PC-3 (cell line): ENCODE results near the gene SLC22A14. TPM values are rescaled to one million over a fixed set of nuclear protein-coding genes. Genes with fewer than 3 reads are reported as not detected.
A peak's percentile ranks its signal among the peaks of the same experiment; 100 is the strongest.

Experiments
- ATAC-seq: fragments of 200-7000 bp; cut with Tn5 transposase; 2 replicates; pipeline ENCODE4 v1.9.1; 2020; ENCODE audit warnings: mild to moderate bottlenecking, moderate library complexity
- BruUV-seq: library from RNA; stranded (reverse); fragments of 400-500 nt; replicated peaks from 2 replicates; lab custom pipeline; 2021; lab: Mats Ljungman, UMichigan
- CTCF ChIA-PET: fragments of 300-600 bp; sonication (Branson Sonifier 250); formaldehyde crosslinking; loops from one replicate; lab custom pipeline; 2022; ENCODE audit warnings: antibody characterized with exemption; lab: Charles Lee
- POLR2A ChIA-PET: fragments of 300-600 bp; sonication (Branson Sonifier 250); formaldehyde crosslinking; loops from one replicate; lab custom pipeline; 2022; ENCODE audit warnings: antibody characterized with exemption; ENCODE audit not compliant: unreplicated experiment; lab: Charles Lee
- DNase-seq: peaks from one replicate; pipeline ENCODE4 v3.0.0-alpha.2; 2015
- H2AFZ ChIP-seq: fragments of 300-600 bp; sonication (generic); 2 replicates; pipeline ENCODE4 v1.6.0; 2016; ENCODE audit warnings: antibody characterized with exemption, low read length
- H3F3A ChIP-seq: fragments of 300-600 bp; sonication (generic); one replicate; pipeline ENCODE4 v1.6.0; 2017; ENCODE audit warnings: antibody characterized with exemption, low read length, control low read depth, mild to moderate bottlenecking; ENCODE audit not compliant: unreplicated experiment
- H3K27ac ChIP-seq: fragments of 300-600 bp; sonication (generic); 2 replicates; pipeline ENCODE4 v1.5.1; 2016; ENCODE audit warnings: mild to moderate bottlenecking, low read length
- H3K27me3 ChIP-seq: fragments of 300-600 bp; sonication (generic); 2 replicates; pipeline ENCODE4 v1.6.1; 2016; ENCODE audit warnings: low read length, mixed read lengths
- H3K36me3 ChIP-seq: fragments of 300-600 bp; sonication (generic); 2 replicates; pipeline ENCODE4 v1.6.1; 2016; ENCODE audit warnings: low read depth, mixed run types, low read length, mixed read lengths
- H3K4me1 ChIP-seq: fragments of 300-600 bp; sonication (generic); 2 replicates; pipeline ENCODE4 v1.5.1; 2016; ENCODE audit warnings: low read length; ENCODE audit not compliant: insufficient read depth
- H3K4me2 ChIP-seq: fragments of 300-600 bp; sonication (generic); 2 replicates; pipeline ENCODE4 v1.6.0; 2016; ENCODE audit warnings: low read length
- H3K4me3 ChIP-seq: fragments of 300-600 bp; sonication (generic); 2 replicates; pipeline ENCODE4 v1.5.1; 2016; ENCODE audit warnings: mild to moderate bottlenecking, low read length, mixed read lengths
- H3K79me2 ChIP-seq: fragments of 300-600 bp; sonication (generic); 2 replicates; pipeline ENCODE4 v1.6.1; 2017; ENCODE audit warnings: low read length, mixed read lengths
- H3K9ac ChIP-seq: fragments of 300-600 bp; sonication (generic); 2 replicates; pipeline ENCODE4 v1.6.0; 2016; ENCODE audit warnings: mild to moderate bottlenecking, low read length
- H3K9me2 ChIP-seq: fragments of 300-600 bp; sonication (generic); replicated peaks from 2 replicates; pipeline ENCODE4 v1.6.1; 2016; ENCODE audit warnings: mixed run types, low read length, mixed read lengths
- H3K9me3 ChIP-seq: fragments of 300-600 bp; sonication (generic); 2 replicates; pipeline ENCODE4 v1.6.1; 2016; ENCODE audit warnings: low read length, mixed read lengths
- H4K20me1 ChIP-seq: fragments of 300-600 bp; sonication (generic); 2 replicates; pipeline ENCODE4 v1.6.1; 2016; ENCODE audit warnings: low read length, mixed read lengths
- EZH2 ChIP-seq: fragments of 300-600 bp; sonication (generic); IDR thresholded peaks from one replicate; pipeline ENCODE4 v1.6.1; 2017; ENCODE audit warnings: antibody characterized with exemption, mild to moderate bottlenecking, low read length; ENCODE audit not compliant: unreplicated experiment
- EZH2phosphoT487 ChIP-seq: fragments of 300-600 bp; sonication (generic); IDR thresholded peaks from 2 replicates; pipeline ENCODE4 v1.6.1; 2018; ENCODE audit warnings: mild to moderate bottlenecking, antibody characterized with exemption, low read length, borderline replicate concordance
- intact Hi-C: fragments of 100-400 bp; cut with micrococcal nuclease; formaldehyde crosslinking; loops from 2 replicates; pipeline ENCODE4 v1.9.0; 2023
- total RNA-seq: library from RNA; depleted of rRNA; stranded (reverse); fragments of >200 nt; gene quantifications from 2 replicates; pipeline ENCODE4 v1.2.3, GENCODE V29; 2014
- TF ChIP-seq, protein P1 (sequence below): fragments of 300-600 bp; sonication (generic); conservative IDR thresholded peaks from 2 replicates; pipeline ENCODE4 v1.5.1; 2017; ENCODE audit warnings: antibody characterized with exemption, low read depth, mild to moderate bottlenecking, low read length

The SLC22A14 gene
- total RNA-seq, 1 experiment from 2014 or later, result 0.07 TPM

DNA sequence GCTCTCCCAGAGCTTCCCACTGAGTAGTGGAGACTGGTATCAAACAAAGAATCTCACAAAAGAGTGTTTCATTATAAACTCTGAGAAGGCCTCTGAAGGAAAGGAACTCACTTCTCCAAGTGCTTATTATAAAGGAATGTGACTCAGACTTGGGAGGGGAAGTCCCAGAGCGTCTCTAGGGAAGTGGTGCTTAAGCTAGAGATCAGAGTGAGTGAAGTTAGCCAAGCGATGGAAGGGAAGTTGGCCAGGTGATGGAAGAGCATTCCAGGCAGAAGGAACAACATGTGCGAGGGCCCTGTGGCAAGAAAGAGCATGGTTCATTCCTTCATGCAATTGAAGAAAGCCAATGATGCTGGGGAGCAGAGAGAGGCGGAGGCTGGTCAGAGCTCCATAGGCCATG, 66.8 kb downstream of the SLC22A14 start:
- ATAC-seq (peak; percentile 5; the same call in 1 of the 2 replicates), DNase-seq (peak; percentile 54)
- ChIA-PET POLR2A (no interaction called here), CTCF (interaction anchor here (0.6 kb wide), 1 partner anchor 412 kb away, joined by 3 read pairs; no protein-coding TSS in a partner anchor)
- TF ChIP-seq EZH2phosphoT487 (no peak), EZH2 (no peak)
- TF ChIP-seq, protein P1, sequence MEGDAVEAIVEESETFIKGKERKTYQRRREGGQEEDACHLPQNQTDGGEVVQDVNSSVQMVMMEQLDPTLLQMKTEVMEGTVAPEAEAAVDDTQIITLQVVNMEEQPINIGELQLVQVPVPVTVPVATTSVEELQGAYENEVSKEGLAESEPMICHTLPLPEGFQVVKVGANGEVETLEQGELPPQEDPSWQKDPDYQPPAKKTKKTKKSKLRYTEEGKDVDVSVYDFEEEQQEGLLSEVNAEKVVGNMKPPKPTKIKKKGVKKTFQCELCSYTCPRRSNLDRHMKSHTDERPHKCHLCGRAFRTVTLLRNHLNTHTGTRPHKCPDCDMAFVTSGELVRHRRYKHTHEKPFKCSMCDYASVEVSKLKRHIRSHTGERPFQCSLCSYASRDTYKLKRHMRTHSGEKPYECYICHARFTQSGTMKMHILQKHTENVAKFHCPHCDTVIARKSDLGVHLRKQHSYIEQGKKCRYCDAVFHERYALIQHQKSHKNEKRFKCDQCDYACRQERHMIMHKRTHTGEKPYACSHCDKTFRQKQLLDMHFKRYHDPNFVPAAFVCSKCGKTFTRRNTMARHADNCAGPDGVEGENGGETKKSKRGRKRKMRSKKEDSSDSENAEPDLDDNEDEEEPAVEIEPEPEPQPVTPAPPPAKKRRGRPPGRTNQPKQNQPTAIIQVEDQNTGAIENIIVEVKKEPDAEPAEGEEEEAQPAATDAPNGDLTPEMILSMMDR, result no peak
- no peaks in the 10 kb centered on the region for H3K9me2 ChIP-seq
- no peak overlapping the region for H3K4me3 ChIP-seq
- H4K20me1 ChIP-seq, result peaks cover 7% of the 10 kb centered on the region; the same call in 1 of the 2 replicates
- no TSS peak for BruUV-seq
- H3K27me3 ChIP-seq, result no peaks in the 10 kb centered on the region
- H3K79me2 ChIP-seq, result peaks cover 53% of the 10 kb centered on the region
- no peaks in the 10 kb centered on the region for H3K9me3 ChIP-seq
- H3K36me3 ChIP-seq, result peaks cover 20% of the 10 kb centered on the region
- peaks cover 33% of the 10 kb centered on the region for H3K4me1 ChIP-seq
- H2AFZ ChIP-seq, result no peak overlapping the region
- no peak overlapping the region for H3K27ac ChIP-seq
- peak overlapping the region; percentile 84 for H3K4me2 ChIP-seq
- intact Hi-C loops, result loop anchor here (1.0 to 10.0 kb wide), 3 partner anchors 106 to 316 kb away; no protein-coding TSS in a partner anchor
- H3F3A ChIP-seq, result no peaks in the 10 kb centered on the region
- no peak overlapping the region for H3K9ac ChIP-seq

DNA sequence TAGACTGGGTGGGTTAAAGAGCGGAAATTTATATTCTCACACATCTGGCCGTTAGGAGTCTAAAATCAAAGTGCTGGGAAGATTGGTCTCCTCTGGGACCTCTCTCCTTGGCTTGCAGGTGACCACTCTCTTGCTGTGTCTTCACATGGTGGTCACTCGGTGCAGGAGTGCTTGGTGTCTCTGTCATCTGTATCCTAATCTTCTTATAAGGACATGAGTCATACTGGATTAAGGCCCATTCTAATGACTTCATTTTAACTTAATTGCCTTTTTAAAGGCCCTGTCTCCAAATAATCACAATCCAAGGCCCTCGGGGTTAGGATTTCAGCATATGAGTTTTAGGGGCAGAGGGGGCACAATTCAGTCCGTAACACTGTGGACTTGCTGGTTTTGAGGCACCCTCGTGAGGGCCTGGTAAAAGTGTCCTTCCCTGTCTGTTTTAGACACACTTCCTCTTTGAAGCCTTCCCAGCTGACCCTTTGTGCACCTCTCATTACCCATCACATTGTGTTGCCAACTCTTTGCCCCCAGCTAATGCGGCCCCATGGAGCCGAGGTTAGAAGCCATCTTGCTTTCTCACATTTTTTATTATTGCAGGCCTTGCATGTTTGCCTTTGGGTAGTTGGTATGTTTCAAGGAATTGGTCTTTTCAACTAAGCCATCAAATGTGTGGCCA, 67.7 kb downstream of the SLC22A14 start:
- H3K4me2 ChIP-seq, result peak overlapping the region; percentile 20
- no peaks in the 10 kb centered on the region for H3F3A ChIP-seq
- ATAC-seq (peak; percentile 5), DNase-seq (peak; percentile 44)
- no peaks in the 10 kb centered on the region for H3K9me2 ChIP-seq
- no peaks in the 10 kb centered on the region for H3K9me3 ChIP-seq
- ChIA-PET CTCF (no interaction called here), POLR2A (no interaction called here)
- peaks cover 53% of the 10 kb centered on the region for H3K79me2 ChIP-seq
- H3K9ac ChIP-seq, result no peak overlapping the region
- BruUV-seq, result no TSS peak
- peaks cover 7% of the 10 kb centered on the region; the same call in 1 of the 2 replicates for H4K20me1 ChIP-seq
- no peak overlapping the region for H3K27ac ChIP-seq
- peaks cover 39% of the 10 kb centered on the region for H3K4me1 ChIP-seq
- no peaks in the 10 kb centered on the region for H3K27me3 ChIP-seq
- H2AFZ ChIP-seq, result no peak overlapping the region
- intact Hi-C loops, result loop anchor here (1.0 to 10.0 kb wide), 3 partner anchors 105 to 315 kb away; no protein-coding TSS in a partner anchor
- TF ChIP-seq EZH2, result no peak
- TF ChIP-seq EZH2phosphoT487, result no peak
- TF ChIP-seq, protein P1, result no peak
- peaks cover 20% of the 10 kb centered on the region for H3K36me3 ChIP-seq
- H3K4me3 ChIP-seq, result no peak overlapping the region

DNA sequence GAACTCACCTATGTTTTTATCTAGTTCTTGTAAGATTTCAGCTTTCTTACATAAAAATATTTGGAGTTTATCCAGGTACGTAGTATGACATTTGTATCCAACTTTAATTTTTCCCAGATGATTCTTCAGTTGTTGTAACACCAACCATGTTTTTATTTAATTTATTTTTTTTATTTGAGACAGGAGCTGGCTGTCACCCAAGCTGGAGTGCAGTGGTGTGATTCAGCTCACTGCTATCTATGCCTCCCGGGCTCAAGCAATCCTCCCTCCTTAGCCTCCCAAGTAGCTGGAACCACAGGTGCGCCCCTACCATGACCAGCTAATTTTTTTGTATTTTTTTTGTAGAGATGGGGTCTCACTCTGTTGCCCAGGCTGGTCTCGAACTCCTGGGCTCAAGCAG, 71.1 kb downstream of the SLC22A14 start:
- intact Hi-C loops, result no loop called here
- H3K4me2 ChIP-seq, result no peak overlapping the region
- H3K36me3 ChIP-seq, result peaks cover 26% of the 10 kb centered on the region
- no peaks in the 10 kb centered on the region for H3K9me3 ChIP-seq
- no peak for TF ChIP-seq EZH2
- TF ChIP-seq EZH2phosphoT487, result no peak
- TF ChIP-seq, protein P1, result no peak
- H3F3A ChIP-seq, result no peaks in the 10 kb centered on the region
- no peak overlapping the region for H2AFZ ChIP-seq
- no peak overlapping the region for H3K9ac ChIP-seq
- no peak overlapping the region for H3K27ac ChIP-seq
- POLR2A ChIA-PET, result no interaction called here
- peaks cover 47% of the 10 kb centered on the region for H3K79me2 ChIP-seq
- H3K9me2 ChIP-seq, result no peaks in the 10 kb centered on the region
- BruUV-seq, result no TSS peak
- no peaks in the 10 kb centered on the region for H3K27me3 ChIP-seq
- peaks cover 7% of the 10 kb centered on the region; the same call in 1 of the 2 replicates for H4K20me1 ChIP-seq
- H3K4me1 ChIP-seq, result peaks cover 30% of the 10 kb centered on the region
- ATAC-seq, result peak; percentile 31; the same call in 1 of the 2 replicates
- CTCF ChIA-PET, result no interaction called here
- H3K4me3 ChIP-seq, result no peak overlapping the region
- peak; percentile 63 for DNase-seq
